Left lung (tissue), 10 donors: ENCODE data around the gene XRCC4. TPM values are rescaled to one million over a fixed set of nuclear protein-coding genes. Genes with fewer than 3 reads are reported as not detected.

ENCODE experiments used
- ATAC-seq: fragments of 200-7000 bp; cut with Tn5 transposase; one replicate; pipeline ENCODE4 v1.9.1; 2020; ENCODE audit warnings: moderate library complexity
- DNase-seq, 4 donors: peaks; one replicate each; pipeline ENCODE4 v3.0.0-alpha.2; 2013 to 2020
- H3K27ac ChIP-seq, 2 donors: fragments of 200-600 bp; sonication (generic) in 1 of 2; one replicate each; pipeline versions ENCODE4 v1.5.0 to v1.8.0; 2020 to 2021
- H3K27me3 ChIP-seq, 2 donors: fragments of 200-600 bp; sonication (generic) in 1 of 2; one replicate each; pipeline versions ENCODE4 v1.5.0 to v1.8.0; 2020 to 2021
- H3K36me3 ChIP-seq, 2 donors: fragments of 200-600 bp; sonication (generic) in 1 of 2; one replicate each; pipeline versions ENCODE4 v1.5.0 to v1.8.0; 2020 to 2021
- H3K4me1 ChIP-seq, 2 donors: fragments of 200-600 bp; one replicate each; pipeline ENCODE4 v1.8.0; 2021
- H3K4me3 ChIP-seq, 2 donors: fragments of 200-600 bp; sonication (generic) in 1 of 2; one replicate each; pipeline versions ENCODE4 v1.5.0 to v1.8.0; 2020 to 2021; ENCODE audit warnings: mild to moderate bottlenecking in 1 of 2
- H3K9me3 ChIP-seq, 2 donors: fragments of 200-600 bp; sonication (generic) in 1 of 2; one replicate each; pipeline versions ENCODE4 v1.5.0 to v1.8.0; 2020 to 2021
- intact Hi-C, 2 donors: fragments of 100-400 bp; cut with DNase I; formaldehyde crosslinking; loops; one replicate each; pipeline versions ENCODE4 v1.11.2 to v1.14.2; 2022
- polyA plus RNA-seq, 6 donors: library from polyadenylated mRNA; unstranded; fragments of 120-200 nt; gene quantifications; one replicate each; pipeline ENCODE4 v1.2.1, GENCODE V29; 2013; ENCODE audit not compliant: insufficient read length in 6 of 6
- total RNA-seq, 2 donors: library from RNA; stranded (reverse); fragmentation: NEBNext Ultra II Directional; extraction: Animal tissue kit (Norgen Biotek cat#: 25700); gene quantifications; one replicate each; pipeline ENCODE4 v1.2.1, GENCODE V29; 2021
- TF ChIP-seq, protein P1 (sequence below), 2 donors: fragments of 200-600 bp; sonication (generic) in 1 of 2; IDR thresholded peaks; one replicate each; pipeline versions ENCODE4 v1.5.0 to v1.8.0; 2021; ENCODE audit warnings: antibody characterized with exemption in 2 of 2
- donor health status: DM: no; HTN: yes; CAD: no.
- donor health status: DM: no; HTN: no; CAD: no.

The XRCC4 gene
- total and polyA plus RNA-seq, 8 donors = 6.2 to 9.7 (median 8.8) TPM

- peaks cover 0 to 9% of the 10 kb centered on the region in 2 donors for H3K4me1 ChIP-seq
- H3K9me3 ChIP-seq = peaks cover 5 to 14% of the 10 kb centered on the region in 2 donors
- H3K36me3 ChIP-seq = no peaks in the 10 kb centered on the region
- H3K27me3 ChIP-seq = no peaks in the 10 kb centered on the region
- no peak overlapping the region for H3K4me3 ChIP-seq
- intact Hi-C loops = no loop called here
- no peak for ATAC-seq
- TF ChIP-seq, protein P1, sequence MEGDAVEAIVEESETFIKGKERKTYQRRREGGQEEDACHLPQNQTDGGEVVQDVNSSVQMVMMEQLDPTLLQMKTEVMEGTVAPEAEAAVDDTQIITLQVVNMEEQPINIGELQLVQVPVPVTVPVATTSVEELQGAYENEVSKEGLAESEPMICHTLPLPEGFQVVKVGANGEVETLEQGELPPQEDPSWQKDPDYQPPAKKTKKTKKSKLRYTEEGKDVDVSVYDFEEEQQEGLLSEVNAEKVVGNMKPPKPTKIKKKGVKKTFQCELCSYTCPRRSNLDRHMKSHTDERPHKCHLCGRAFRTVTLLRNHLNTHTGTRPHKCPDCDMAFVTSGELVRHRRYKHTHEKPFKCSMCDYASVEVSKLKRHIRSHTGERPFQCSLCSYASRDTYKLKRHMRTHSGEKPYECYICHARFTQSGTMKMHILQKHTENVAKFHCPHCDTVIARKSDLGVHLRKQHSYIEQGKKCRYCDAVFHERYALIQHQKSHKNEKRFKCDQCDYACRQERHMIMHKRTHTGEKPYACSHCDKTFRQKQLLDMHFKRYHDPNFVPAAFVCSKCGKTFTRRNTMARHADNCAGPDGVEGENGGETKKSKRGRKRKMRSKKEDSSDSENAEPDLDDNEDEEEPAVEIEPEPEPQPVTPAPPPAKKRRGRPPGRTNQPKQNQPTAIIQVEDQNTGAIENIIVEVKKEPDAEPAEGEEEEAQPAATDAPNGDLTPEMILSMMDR (IDR thresholded peaks at IDR 0.05) = no peak
- no peak for DNase-seq
- H3K27ac ChIP-seq = no peak overlapping the region
These were observed 287.3 kb downstream of the XRCC4 start for GRCh38 chr5:83364312-83365299.

DNA sequence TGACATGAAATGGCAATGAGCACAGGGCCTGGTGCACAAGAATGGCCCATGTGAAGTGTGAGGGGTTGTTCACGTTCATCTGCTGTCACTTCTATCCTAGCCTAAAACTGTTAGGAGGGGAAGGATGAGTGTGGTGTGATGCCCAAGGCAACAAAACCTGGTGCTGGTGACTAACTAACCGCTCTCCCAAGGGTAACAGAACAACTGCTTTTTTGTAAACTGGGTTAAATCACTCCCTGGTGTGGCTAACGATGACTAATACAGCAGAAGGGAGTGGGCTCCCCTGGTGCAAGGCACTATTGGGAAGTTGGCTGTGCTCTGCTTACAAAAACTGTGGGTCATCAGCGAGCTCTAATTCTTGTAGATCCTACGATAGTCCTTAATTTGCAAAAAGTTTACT is 291.0 kb downstream of the XRCC4 start:
- Histone ChIP-seq H3K4me1 (peaks cover 0 to 16% of the 10 kb centered on the region in 2 donors), H3K36me3 (no peaks in the 10 kb centered on the region), H3K9me3 (peaks cover 0 to 5% of the 10 kb centered on the region in 2 donors), H3K27me3 (no peaks in the 10 kb centered on the region), H3K4me3 (no peak overlapping the region), H3K27ac (peak overlapping the region in 1 of 2 donors; percentile 95)
- TF ChIP-seq, protein P1 (IDR thresholded peaks at IDR 0.05) = no peak
- DNase-seq = peak in 1 of 4 donors; percentile 48
- intact Hi-C loops = no loop called here
- ATAC-seq = peak; percentile 84

DNA sequence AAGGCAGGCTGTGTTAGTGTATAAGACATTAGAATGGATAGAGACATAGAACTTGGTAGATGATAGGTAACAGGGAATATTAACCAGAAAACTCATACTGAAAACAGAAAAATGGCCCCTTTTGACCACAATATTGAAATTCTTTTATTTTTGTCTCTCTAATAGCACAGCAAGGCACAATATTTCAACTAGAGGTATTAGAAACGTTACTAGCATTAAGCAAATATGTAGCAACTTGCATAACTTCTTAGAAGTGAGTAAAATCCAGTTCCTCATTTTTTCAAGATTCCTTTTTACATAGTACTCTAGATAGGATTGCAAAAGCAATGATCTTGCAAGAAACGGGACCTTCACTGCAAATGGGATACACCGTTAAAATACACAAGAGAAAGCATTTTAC is 291.5 kb downstream of the XRCC4 start:
- peaks cover 0 to 5% of the 10 kb centered on the region in 2 donors for H3K9me3 ChIP-seq
- no peak overlapping the region for H3K4me3 ChIP-seq
- ATAC-seq (peak; percentile 57), DNase-seq (no peak)
- H3K27me3 ChIP-seq = no peaks in the 10 kb centered on the region
- no peaks in the 10 kb centered on the region for H3K36me3 ChIP-seq
- intact Hi-C loops = no loop called here
- H3K27ac ChIP-seq = peak overlapping the region in 1 of 2 donors; percentile 95
- peaks cover 0 to 16% of the 10 kb centered on the region in 2 donors for H3K4me1 ChIP-seq
- TF ChIP-seq, protein P1 (IDR thresholded peaks at IDR 0.05) = no peak

DNA sequence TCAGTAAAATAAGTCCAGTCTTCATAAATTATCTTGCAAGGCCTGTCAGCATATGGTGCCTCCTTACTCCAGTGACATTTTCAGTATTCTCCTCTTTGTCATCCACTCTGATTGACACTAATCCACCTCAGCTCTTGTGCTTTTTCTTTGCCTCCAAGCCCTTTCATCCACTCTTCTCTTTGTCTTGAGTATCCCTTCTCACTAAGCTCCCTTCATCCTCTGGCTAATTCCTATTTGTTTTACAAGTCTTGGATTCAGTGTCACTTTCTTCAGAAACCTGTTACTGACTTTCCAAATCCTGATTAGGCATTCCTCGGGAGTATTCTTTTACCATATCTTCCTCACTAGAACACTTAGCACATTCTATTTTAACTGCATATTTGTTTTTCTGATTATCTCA is 293.6 kb downstream of the XRCC4 start:
- H3K27me3 ChIP-seq = no peaks in the 10 kb centered on the region
- ATAC-seq = no peak
- intact Hi-C loops = no loop called here
- peaks cover 0 to 25% of the 10 kb centered on the region in 2 donors for H3K4me1 ChIP-seq
- H3K27ac ChIP-seq = no peak overlapping the region
- no peak for DNase-seq
- H3K36me3 ChIP-seq = no peaks in the 10 kb centered on the region
- peaks cover 0 to 5% of the 10 kb centered on the region in 2 donors for H3K9me3 ChIP-seq
- no peak overlapping the region for H3K4me3 ChIP-seq
- TF ChIP-seq, protein P1 (IDR thresholded peaks at IDR 0.05) = no peak

GRCh38 chr5:83371726-83372125 is 294.4 kb downstream of the XRCC4 start:
- ATAC-seq = no peak
- no peak overlapping the region for H3K4me3 ChIP-seq
- no peaks in the 10 kb centered on the region for H3K36me3 ChIP-seq
- peak in 2 of 4 donors; percentile 42 to 60 for DNase-seq
- no peak overlapping the region for H3K27ac ChIP-seq
- TF ChIP-seq, protein P1 (IDR thresholded peaks at IDR 0.05) = no peak
- H3K4me1 ChIP-seq = peaks cover 0 to 32% of the 10 kb centered on the region in 2 donors
- peaks cover 0 to 2% of the 10 kb centered on the region in 2 donors for H3K9me3 ChIP-seq
- intact Hi-C loops = no loop called here
- no peaks in the 10 kb centered on the region for H3K27me3 ChIP-seq
